GM12878 (cell line): ENCODE measurements around the gene CNOT3. TPM values are rescaled to one million over a fixed set of nuclear protein-coding genes. Genes with fewer than 3 reads are reported as not detected.

Experiments used
- BACH1 ChIP-seq: fragments of 450-650 bp; IDR thresholded peaks from 2 replicates; pipeline ENCODE4 v1.6.1; 2017; ENCODE audit warnings: mild to moderate bottlenecking, borderline replicate concordance
- BCL11A ChIP-seq: IDR thresholded peaks from 2 replicates; pipeline ENCODE4 v1.6.1; 2011; ENCODE audit warnings: low read depth, low read length
- BHLHE40 ChIP-seq, 2 experiments: fragments of 450-650 bp in 1 of 2; IDR thresholded peaks; 2 replicates each; pipeline ENCODE4 v1.6.1; 2011 to 2017; ENCODE audit warnings: low read depth in 2 of 2, borderline replicate concordance in 1 of 2, improper control_type of control experiment in 1 of 2, low read length in 1 of 2, mild to moderate bottlenecking in 1 of 2
- DPF2 ChIP-seq: fragments of 450-650 bp; IDR thresholded peaks from 2 replicates; pipeline ENCODE4 v1.6.1; 2017; ENCODE audit warnings: mild to moderate bottlenecking
- EGR1 ChIP-seq, 2 experiments: IDR thresholded peaks; 1 replicate in 1 of 2; 2 replicates in 1 of 2; pipeline ENCODE4 v1.6.1; 2011 to 2012; ENCODE audit warnings: low read depth in 2 of 2, low read length in 2 of 2, borderline replicate concordance in 1 of 2, mild to moderate bottlenecking in 1 of 2, moderate library complexity in 1 of 2
- FOS ChIP-seq: IDR thresholded peaks from 3 replicates; pipeline ENCODE4 v1.6.1; 2011; ENCODE audit warnings: borderline replicate concordance; ENCODE audit not compliant: insufficient read length; ENCODE audit errors: extremely low read depth
- HCFC1 ChIP-seq: fragments of 150-350 bp; IDR thresholded peaks from 2 replicates; pipeline ENCODE4 v1.6.1; 2014; ENCODE audit warnings: low read length
- HDAC6 ChIP-seq: fragments of 200-600 bp; sonication (generic); IDR thresholded peaks from one replicate; pipeline ENCODE4 v1.8.0; 2017; ENCODE audit warnings: antibody characterized with exemption; ENCODE audit not compliant: unreplicated experiment
- IKZF1 ChIP-seq: fragments of 450-650 bp; conservative IDR thresholded peaks from 2 replicates; pipeline ENCODE4 v1.6.1; 2017; ENCODE audit warnings: antibody characterized with exemption, mild to moderate bottlenecking
- IKZF2 ChIP-seq, 2 experiments: fragments of 450-650 bp; IDR thresholded peaks; 2 replicates each; pipeline ENCODE4 v1.6.1; 2017; ENCODE audit warnings: mild to moderate bottlenecking in 2 of 2, moderate library complexity in 2 of 2
- LARP7 ChIP-seq: fragments of 450-650 bp; IDR thresholded peaks from 2 replicates; pipeline ENCODE4 v1.6.1; 2017; ENCODE audit warnings: mild to moderate bottlenecking
- MEF2A ChIP-seq: IDR thresholded peaks from 2 replicates; pipeline ENCODE4 v1.6.1; 2011; ENCODE audit warnings: low read depth, mild to moderate bottlenecking, low read length, moderate library complexity; ENCODE audit not compliant: insufficient read depth
- MEF2B ChIP-seq: fragments of 450-650 bp; IDR thresholded peaks from 2 replicates; pipeline ENCODE4 v1.6.1; 2018; ENCODE audit warnings: mild to moderate bottlenecking, moderate library complexity; ENCODE audit not compliant: partially characterized antibody, poor library complexity, severe bottlenecking
- NR2C1 ChIP-seq: fragments of 450-650 bp; IDR thresholded peaks from 2 replicates; pipeline ENCODE4 v1.6.1; 2017; ENCODE audit warnings: antibody characterized with exemption, mild to moderate bottlenecking, moderate library complexity
- PAX8 ChIP-seq: fragments of 450-650 bp; IDR thresholded peaks from 2 replicates; pipeline ENCODE4 v1.6.1; 2017; ENCODE audit warnings: mild to moderate bottlenecking, moderate library complexity
- POLR2AphosphoS5 ChIP-seq: IDR thresholded peaks from 2 replicates; pipeline ENCODE4 v1.6.1; 2011; ENCODE audit warnings: mild to moderate bottlenecking, low read length, inconsistent platforms
- SMAD1 ChIP-seq: fragments of 450-650 bp; IDR thresholded peaks from 2 replicates; pipeline ENCODE4 v1.6.1; 2018; ENCODE audit warnings: mild to moderate bottlenecking, low read depth; ENCODE audit not compliant: partially characterized antibody
- SMARCA5 ChIP-seq: fragments of 450-650 bp; IDR thresholded peaks from 2 replicates; pipeline ENCODE4 v1.6.1; 2017; ENCODE audit warnings: mild to moderate bottlenecking
- SREBF2 ChIP-seq: IDR thresholded peaks from 2 replicates; pipeline ENCODE4 v1.6.1; 2012; ENCODE audit warnings: mild to moderate bottlenecking, low read length
- TARDBP ChIP-seq: IDR thresholded peaks from 2 replicates; pipeline ENCODE4 v1.6.1; 2016; ENCODE audit warnings: borderline replicate concordance
- YBX1 ChIP-seq: fragments of 450-650 bp; IDR thresholded peaks from 2 replicates; pipeline ENCODE4 v1.6.1; 2016; ENCODE audit warnings: antibody characterized with exemption
- ZNF24 ChIP-seq: fragments of 450-650 bp; IDR thresholded peaks from 2 replicates; pipeline ENCODE4 v1.6.1; 2017; ENCODE audit warnings: antibody characterized with exemption, mild to moderate bottlenecking
- ZNF622 ChIP-seq: fragments of 450-650 bp; IDR thresholded peaks from 2 replicates; pipeline ENCODE4 v1.6.1; 2017; ENCODE audit warnings: mild to moderate bottlenecking, inconsistent platforms
- ZSCAN29 ChIP-seq: fragments of 450-650 bp; IDR thresholded peaks from 2 replicates; pipeline ENCODE4 v1.6.1; 2017; ENCODE audit warnings: mild to moderate bottlenecking, moderate library complexity
- polyA plus RNA-seq, 11 experiments: library from polyadenylated mRNA; depleted of rRNA in 4 of 11; unstranded in 6 of 11; stranded (reverse) in 5 of 11; fragments of >200 nt; fragmentation: Nextera tagmentation in 4 of 11; fragmentation: Illumina TruSeq in 1 of 11; extraction: Ambion mirVana in 4 of 11; extraction: Trizol in 1 of 11; gene quantifications; 1 replicate in 1 of 11; 2 replicates in 10 of 11; pipeline versions ENCODE4 v1.2.1 to v1.2.3, GENCODE V29; 2011 to 2016; ENCODE audit warnings: inconsistent platforms in 2 of 11, missing spikeins in 2 of 11, low read depth in 1 of 11
- total RNA-seq, 4 experiments: library from RNA; depleted of rRNA in 3 of 4; stranded (reverse); fragments of >200 nt in 3 of 4; fragmentation: Illumina TruSeq in 1 of 4; extraction: Trizol in 1 of 4; gene quantifications; 2 replicates each; pipeline versions ENCODE4 v1.2.1 to v1.2.3, GENCODE V29; 2013 to 2021
- TF ChIP-seq, protein P1 (sequence below): IDR thresholded peaks from 2 replicates; pipeline ENCODE4 v1.6.1; 2012; ENCODE audit warnings: low read length, inconsistent platforms
- TF ChIP-seq, protein P2 (sequence below): fragments of 450-650 bp; IDR thresholded peaks from 2 replicates; pipeline ENCODE4 v1.6.1; 2017; ENCODE audit warnings: mild to moderate bottlenecking, low read depth, inconsistent platforms; ENCODE audit not compliant: poor library complexity, severe bottlenecking

Gene CNOT3
- total and polyA plus RNA-seq, 10 of the 15 experiments (the other 5 are each of a cell fraction or from before 2014, with no cell fraction given) = 0.14 to 45.1 (median 14.0) TPM

DNA sequence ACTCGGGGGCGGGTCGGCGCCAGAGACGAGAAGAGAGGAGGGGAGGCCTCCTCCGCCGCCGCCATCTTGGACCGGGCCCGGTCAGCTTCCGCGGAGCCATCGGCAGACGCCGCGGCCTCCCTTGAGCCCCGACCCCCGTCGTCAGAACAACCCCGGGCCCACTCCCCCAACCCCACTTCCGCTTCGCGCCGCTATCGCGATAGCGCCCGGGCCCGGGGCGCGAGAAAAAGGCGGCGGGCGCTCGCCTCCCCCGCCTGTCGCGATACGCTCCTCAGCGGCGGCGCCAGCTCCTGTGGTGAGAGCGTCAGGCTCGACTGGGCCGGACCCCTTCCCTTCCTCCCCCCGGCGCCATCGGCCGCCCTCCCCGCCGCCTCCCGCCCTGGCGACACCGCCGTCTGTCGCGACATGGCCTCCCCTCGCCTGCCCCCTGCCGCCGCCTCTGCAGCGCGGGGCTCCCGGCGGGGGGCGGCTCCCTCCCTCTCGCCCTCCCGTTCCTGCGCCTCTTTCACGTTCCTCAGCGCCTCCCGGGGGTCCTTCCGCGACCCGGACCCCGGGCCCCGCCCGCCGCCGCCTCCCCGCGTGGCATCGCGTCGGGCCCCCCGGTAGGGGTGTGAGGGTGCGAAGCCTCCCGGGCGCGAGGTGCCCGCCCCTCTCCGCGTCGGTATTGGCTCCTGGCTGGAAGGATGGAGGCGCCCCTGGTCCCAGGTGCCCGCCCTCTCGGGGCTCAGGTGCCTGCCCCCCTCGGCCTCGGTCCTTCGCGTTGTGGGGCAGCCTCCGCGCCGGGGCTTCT lies at the start of gene CNOT3 (continued):
- TF ChIP-seq SREBF2 = no peak
- TF ChIP-seq SMAD1 = no peak
- TF ChIP-seq POLR2AphosphoS5 = peak; percentile 85
- peak; percentile 100 for TF ChIP-seq BACH1
- no peak for TF ChIP-seq FOS
- peak; percentile 16; the same call in 1 of the 2 replicates for TF ChIP-seq IKZF1
- TF ChIP-seq EGR1 (IDR thresholded peaks at IDR 0.05; ENCODE audit: borderline replicate concordance in 1 of 2, low read depth in 2 of 2, low read length in 2 of 2) = peak in 1 of 2 experiments; percentile 36; a peak in 1 of 3 replicates
- TF ChIP-seq SMARCA5 = 0 out of 2 replicates have a peak, but pooled peaks have one; percentile 46
- no peak for TF ChIP-seq ZNF24
- no peak; the same call in 1 of the 2 replicates for TF ChIP-seq DPF2
- TF ChIP-seq BCL11A = no peak
- TF ChIP-seq HDAC6 = no peak
- TF ChIP-seq NR2C1 = no peak
- TF ChIP-seq BHLHE40 (IDR thresholded peaks at IDR 0.05; ENCODE audit: borderline replicate concordance in 1 of 2, low read depth in 2 of 2, low read length in 1 of 2) = 0 out of 4 replicates have a peak, but pooled peaks of 1 of the 2 experiments have one; percentile 14
- no peak for TF ChIP-seq IKZF2 (IDR thresholded peaks at IDR 0.05)
- TF ChIP-seq LARP7 = 0 out of 2 replicates have a peak, but pooled peaks have one; percentile 56
- TF ChIP-seq HCFC1 = 0 out of 2 replicates have a peak, but pooled peaks have one; percentile 31
- no peak for TF ChIP-seq PAX8
- no peak for TF ChIP-seq YBX1
- TF ChIP-seq TARDBP = no peak
- TF ChIP-seq, protein P1, sequence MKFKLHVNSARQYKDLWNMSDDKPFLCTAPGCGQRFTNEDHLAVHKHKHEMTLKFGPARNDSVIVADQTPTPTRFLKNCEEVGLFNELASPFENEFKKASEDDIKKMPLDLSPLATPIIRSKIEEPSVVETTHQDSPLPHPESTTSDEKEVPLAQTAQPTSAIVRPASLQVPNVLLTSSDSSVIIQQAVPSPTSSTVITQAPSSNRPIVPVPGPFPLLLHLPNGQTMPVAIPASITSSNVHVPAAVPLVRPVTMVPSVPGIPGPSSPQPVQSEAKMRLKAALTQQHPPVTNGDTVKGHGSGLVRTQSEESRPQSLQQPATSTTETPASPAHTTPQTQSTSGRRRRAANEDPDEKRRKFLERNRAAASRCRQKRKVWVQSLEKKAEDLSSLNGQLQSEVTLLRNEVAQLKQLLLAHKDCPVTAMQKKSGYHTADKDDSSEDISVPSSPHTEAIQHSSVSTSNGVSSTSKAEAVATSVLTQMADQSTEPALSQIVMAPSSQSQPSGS = no peak
- TF ChIP-seq ZSCAN29 = no peak
- peak; percentile 18 for TF ChIP-seq MEF2B
- no peak for TF ChIP-seq ZNF622
- no peak for TF ChIP-seq MEF2A
- TF ChIP-seq, protein P2, sequence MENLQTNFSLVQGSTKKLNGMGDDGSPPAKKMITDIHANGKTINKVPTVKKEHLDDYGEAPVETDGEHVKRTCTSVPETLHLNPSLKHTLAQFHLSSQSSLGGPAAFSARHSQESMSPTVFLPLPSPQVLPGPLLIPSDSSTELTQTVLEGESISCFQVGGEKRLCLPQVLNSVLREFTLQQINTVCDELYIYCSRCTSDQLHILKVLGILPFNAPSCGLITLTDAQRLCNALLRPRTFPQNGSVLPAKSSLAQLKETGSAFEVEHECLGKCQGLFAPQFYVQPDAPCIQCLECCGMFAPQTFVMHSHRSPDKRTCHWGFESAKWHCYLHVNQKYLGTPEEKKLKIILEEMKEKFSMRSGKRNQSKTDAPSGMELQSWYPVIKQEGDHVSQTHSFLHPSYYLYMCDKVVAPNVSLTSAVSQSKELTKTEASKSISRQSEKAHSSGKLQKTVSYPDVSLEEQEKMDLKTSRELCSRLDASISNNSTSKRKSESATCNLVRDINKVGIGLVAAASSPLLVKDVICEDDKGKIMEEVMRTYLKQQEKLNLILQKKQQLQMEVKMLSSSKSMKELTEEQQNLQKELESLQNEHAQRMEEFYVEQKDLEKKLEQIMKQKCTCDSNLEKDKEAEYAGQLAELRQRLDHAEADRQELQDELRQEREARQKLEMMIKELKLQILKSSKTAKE = no peak
